ENCODE data around the gene HIVEP3. TPM values are rescaled to one million over a fixed set of nuclear protein-coding genes. Genes with fewer than 3 reads are reported as not detected.

HIVEP3 gene
- total RNA-seq, 6 experiments from 2014 or later = 1.4 to 3.9 (median 2.2) TPM

- intact Hi-C loops (cut with DNase I) = no loop called here
- Histone ChIP-seq H3K4me1 (no peaks in the 10 kb centered on the region), H3K4me3 (no peak overlapping the region), H3K27me3 (no peaks in the 10 kb centered on the region), H3K27ac (no peak overlapping the region), H3K9me3 (no peaks in the 10 kb centered on the region), H3K36me3 (no peaks in the 10 kb centered on the region)
- DNase-seq = no peak
- WGBS (ENCODE audit: insufficient coverage, low coverage, low lambda C conversion rate, missing lambda C conversion rate) = 80% methylated on average over 1 of the region's 3 CpGs
- TF ChIP-seq CTCF (IDR thresholded peaks at IDR 0.05) (no peak), POLR2A (IDR thresholded peaks at IDR 0.05) (no peak)
- no peak for ATAC-seq
Measured at GRCh38 chr1:41641475-41641814, 277.3 kb downstream of the HIVEP3 start.

GRCh38 chr1:41640756-41641474 lies 277.8 kb downstream of the HIVEP3 start:
- no peaks in the 10 kb centered on the region for H3K36me3 ChIP-seq
- H3K27me3 ChIP-seq = no peaks in the 10 kb centered on the region
- no peak for DNase-seq
- no peak overlapping the region for H3K4me3 ChIP-seq
- intact Hi-C loops (cut with DNase I) = no loop called here
- no peak for ATAC-seq
- H3K4me1 ChIP-seq = no peaks in the 10 kb centered on the region
- no peaks in the 10 kb centered on the region for H3K9me3 ChIP-seq
- no peak overlapping the region for H3K27ac ChIP-seq
- no peak for TF ChIP-seq CTCF (IDR thresholded peaks at IDR 0.05)
- TF ChIP-seq POLR2A (IDR thresholded peaks at IDR 0.05) = no peak
- WGBS (ENCODE audit: insufficient coverage, low coverage, low lambda C conversion rate, missing lambda C conversion rate) = 94% methylated on average over 8 of the region's 8 CpGs

GRCh38 chr1:41640141-41640751 lies 278.5 kb downstream of the HIVEP3 start:
- H3K9me3 ChIP-seq = no peaks in the 10 kb centered on the region
- no peak for TF ChIP-seq CTCF (IDR thresholded peaks at IDR 0.05)
- DNase-seq = no peak
- WGBS (ENCODE audit: insufficient coverage, low coverage, low lambda C conversion rate, missing lambda C conversion rate) = 76% methylated on average over 5 of the region's 12 CpGs
- no peaks in the 10 kb centered on the region for H3K36me3 ChIP-seq
- H3K4me1 ChIP-seq = no peaks in the 10 kb centered on the region
- H3K4me3 ChIP-seq = no peak overlapping the region
- H3K27ac ChIP-seq = no peak overlapping the region
- no peak for ATAC-seq
- H3K27me3 ChIP-seq = no peaks in the 10 kb centered on the region
- intact Hi-C loops (cut with DNase I) = no loop called here

- H3K27ac ChIP-seq = no peak overlapping the region
- H3K36me3 ChIP-seq = no peaks in the 10 kb centered on the region
- intact Hi-C loops (cut with DNase I) = no loop called here
- no peak overlapping the region for H3K4me3 ChIP-seq
- DNase-seq (no peak), ATAC-seq (no peak)
- no peaks in the 10 kb centered on the region for H3K4me1 ChIP-seq
- H3K27me3 ChIP-seq = no peaks in the 10 kb centered on the region
- TF ChIP-seq POLR2A (IDR thresholded peaks at IDR 0.05) (no peak), CTCF (IDR thresholded peaks at IDR 0.05) (no peak)
- 70% methylated on average over 9 of the region's 10 CpGs for WGBS (ENCODE audit: insufficient coverage, low coverage, low lambda C conversion rate, missing lambda C conversion rate)
- H3K9me3 ChIP-seq = no peaks in the 10 kb centered on the region
Measured at GRCh38 chr1:41639332-41639936, 279.3 kb downstream of the HIVEP3 start.

Measured in right lobe of liver (tissue), 6 donors.